Thoracic aorta (tissue), 2 donors: ENCODE data around the gene DBNL. TPM values are rescaled to one million over a fixed set of nuclear protein-coding genes. Genes with fewer than 3 reads are reported as not detected.

Experiments used
- ATAC-seq: fragments of 150-250 bp; one replicate; pipeline ENCODE4 v1.8.0; 2017; ENCODE audit warnings: low read depth; ENCODE audit not compliant: insufficient number of reproducible peaks, low FRiP score
- DNase-seq: peaks from one replicate; pipeline ENCODE4 v3.0.0-alpha.2; 2020; ENCODE audit warnings: low spot score
- H3K27ac ChIP-seq, 2 donors: fragments of 200-600 bp; sonication (generic); 1 replicate in 1 of 2; 2 replicates in 1 of 2; pipeline ENCODE4 v1.5.1; 2016; ENCODE audit warnings: mild to moderate bottlenecking in 2 of 2, moderate library complexity in 2 of 2
- H3K27me3 ChIP-seq: fragments of 200-600 bp; sonication (generic); replicated peaks from 2 replicates; pipeline ENCODE4 v1.6.0; 2016; ENCODE audit warnings: mild to moderate bottlenecking; ENCODE audit not compliant: insufficient read depth
- H3K36me3 ChIP-seq: fragments of 200-600 bp; sonication (generic); one replicate; pipeline ENCODE4 v1.5.1; 2016
- H3K4me1 ChIP-seq, 2 donors: fragments of 200-600 bp; sonication (generic); 1 replicate in 1 of 2; 2 replicates in 1 of 2; pipeline versions ENCODE4 v1.5.1 to v1.6.0; 2016; ENCODE audit warnings: low read depth in 2 of 2, mild to moderate bottlenecking in 1 of 2; ENCODE audit not compliant: control insufficient read depth in 1 of 2
- H3K4me3 ChIP-seq: fragments of 200-600 bp; sonication (generic); 2 replicates; pipeline ENCODE4 v1.5.1; 2016; ENCODE audit warnings: mild to moderate bottlenecking
- H3K9me3 ChIP-seq: fragments of 200-600 bp; sonication (generic); 2 replicates; pipeline ENCODE4 v1.5.1; 2016
- total RNA-seq, 2 donors: library from RNA; depleted of rRNA; stranded (reverse); fragments of >200 nt; gene quantifications; one replicate each; pipeline versions ENCODE4 v1.1.0 to v1.2.3, GENCODE V29; 2016
- TF ChIP-seq, protein P1 (sequence below): fragments of 200-600 bp; sonication (generic); IDR thresholded peaks from one replicate; pipeline ENCODE4 v1.5.1; 2019; ENCODE audit warnings: antibody characterized with exemption

Gene DBNL
- total RNA-seq, 2 donors from 2014 or later: 148 to 156 TPM

DNA sequence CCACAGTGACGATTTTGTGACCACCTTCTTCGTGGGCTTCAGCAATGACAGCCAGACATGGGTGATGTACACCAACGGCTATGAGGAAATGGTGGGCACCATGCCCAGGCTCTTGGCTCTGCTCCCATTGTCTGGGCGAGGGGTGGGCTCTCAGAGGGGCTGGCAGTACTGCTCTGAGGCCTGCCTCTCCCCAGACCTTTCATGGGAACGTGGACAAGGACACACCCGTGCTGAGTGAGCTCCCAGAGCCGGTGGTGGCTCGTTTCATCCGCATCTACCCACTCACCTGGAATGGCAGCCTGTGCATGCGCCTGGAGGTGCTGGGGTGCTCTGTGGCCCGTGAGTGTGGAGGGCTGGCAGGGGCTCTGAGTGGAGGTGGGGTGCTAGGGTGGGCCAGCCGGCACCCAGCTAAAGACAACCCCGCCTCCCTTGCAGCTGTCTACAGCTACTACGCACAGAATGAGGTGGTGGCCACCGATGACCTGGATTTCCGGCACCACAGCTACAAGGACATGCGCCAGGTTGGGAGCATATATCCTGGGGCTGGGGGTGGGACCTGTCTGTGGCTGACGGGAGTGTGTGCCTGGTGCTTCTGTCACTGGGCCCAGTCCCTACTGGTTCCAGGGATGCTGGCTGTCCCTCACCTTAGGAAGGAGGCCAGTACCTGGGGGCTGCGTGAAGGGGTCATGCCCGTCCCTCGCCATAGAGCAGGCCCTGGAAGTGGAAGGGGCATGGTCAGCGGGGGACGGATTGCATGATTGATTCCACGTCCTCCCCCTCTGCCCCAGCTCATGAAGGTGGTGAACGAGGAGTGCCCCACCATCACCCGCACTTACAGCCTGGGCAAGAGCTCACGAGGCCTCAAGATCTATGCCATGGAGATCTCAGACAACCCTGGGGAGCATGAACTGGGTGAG is 66.5 kb downstream of the DBNL start:
- Histone ChIP-seq H3K9me3 (no peaks in the 10 kb centered on the region), H3K36me3 (peaks cover 67% of the 10 kb centered on the region), H3K27me3 (no peaks in the 10 kb centered on the region), H3K4me3 (no peak overlapping the region), H3K27ac (peak overlapping the region; percentile 50 to 100), H3K4me1 (peaks cover 30 to 86% of the 10 kb centered on the region in 2 donors)
- TF ChIP-seq, protein P1, sequence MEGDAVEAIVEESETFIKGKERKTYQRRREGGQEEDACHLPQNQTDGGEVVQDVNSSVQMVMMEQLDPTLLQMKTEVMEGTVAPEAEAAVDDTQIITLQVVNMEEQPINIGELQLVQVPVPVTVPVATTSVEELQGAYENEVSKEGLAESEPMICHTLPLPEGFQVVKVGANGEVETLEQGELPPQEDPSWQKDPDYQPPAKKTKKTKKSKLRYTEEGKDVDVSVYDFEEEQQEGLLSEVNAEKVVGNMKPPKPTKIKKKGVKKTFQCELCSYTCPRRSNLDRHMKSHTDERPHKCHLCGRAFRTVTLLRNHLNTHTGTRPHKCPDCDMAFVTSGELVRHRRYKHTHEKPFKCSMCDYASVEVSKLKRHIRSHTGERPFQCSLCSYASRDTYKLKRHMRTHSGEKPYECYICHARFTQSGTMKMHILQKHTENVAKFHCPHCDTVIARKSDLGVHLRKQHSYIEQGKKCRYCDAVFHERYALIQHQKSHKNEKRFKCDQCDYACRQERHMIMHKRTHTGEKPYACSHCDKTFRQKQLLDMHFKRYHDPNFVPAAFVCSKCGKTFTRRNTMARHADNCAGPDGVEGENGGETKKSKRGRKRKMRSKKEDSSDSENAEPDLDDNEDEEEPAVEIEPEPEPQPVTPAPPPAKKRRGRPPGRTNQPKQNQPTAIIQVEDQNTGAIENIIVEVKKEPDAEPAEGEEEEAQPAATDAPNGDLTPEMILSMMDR: no peak
- ATAC-seq (no peak), DNase-seq (no peak)

Other genes starting within 250 kb of the DBNL start
- 10 to 100 TPM; 50.6 to 71.8 TPM for gene MRPS24, start 175.2 kb upstream of the DBNL start, total RNA-seq
- 10 to 100 TPM; 33.7 to 41.0 TPM for gene URGCP, start 138.1 kb upstream of the DBNL start, total RNA-seq
- 10 to 100 TPM; 28.7 to 35.1 TPM for gene UBE2D4, start 118.3 kb upstream of the DBNL start, total RNA-seq
- gene SPDYE1, start 46.8 kb upstream of the DBNL start, total RNA-seq: not detected
- gene PGAM2, start 20.9 kb downstream of the DBNL start, total RNA-seq: 1 to 10 TPM; 1.8 to 9.5 TPM
- gene POLM, start 37.8 kb downstream of the DBNL start, total RNA-seq: 10 to 100 TPM; 70.0 to 78.7 TPM
- gene AEBP1, start 59.6 kb downstream of the DBNL start, total RNA-seq: 1,000 to 10,000 TPM; 1,006 to 1,415 TPM
- 10 to 100 TPM; 38.7 to 43.8 TPM for gene POLD2, start 78.8 kb downstream of the DBNL start, total RNA-seq
- not detected for gene MYL7, start 96.6 kb downstream of the DBNL start, total RNA-seq
- 1 to 10 TPM; 1.6 to 2.3 TPM for gene GCK, start 144.7 kb downstream of the DBNL start, total RNA-seq
- 10 to 100 TPM; 62.0 to 69.6 TPM for gene YKT6, start 156.3 kb downstream of the DBNL start, total RNA-seq